Measurements from ENCODE around the gene MZF1.

GRCh38 chr19:58573658-58574164, 576 bp upstream of the MZF1 start:
- TF ChIP-seq CTCF (IDR thresholded peaks at IDR 0.05): no peak
- no peak for TF ChIP-seq POLR2A (IDR thresholded peaks at IDR 0.05)

All from prostate gland (tissue), 2 donors.